HG03139 (cell line): ENCODE results near the gene PPP4R1.

ENCODE experiments used
- ATAC-seq: cut with Tn5 transposase; IDR thresholded peaks from one replicate; pipeline ENCODE4 v1.9.1; 2021; ENCODE audit not compliant: unreplicated experiment

PPP4R1 gene

DNA sequence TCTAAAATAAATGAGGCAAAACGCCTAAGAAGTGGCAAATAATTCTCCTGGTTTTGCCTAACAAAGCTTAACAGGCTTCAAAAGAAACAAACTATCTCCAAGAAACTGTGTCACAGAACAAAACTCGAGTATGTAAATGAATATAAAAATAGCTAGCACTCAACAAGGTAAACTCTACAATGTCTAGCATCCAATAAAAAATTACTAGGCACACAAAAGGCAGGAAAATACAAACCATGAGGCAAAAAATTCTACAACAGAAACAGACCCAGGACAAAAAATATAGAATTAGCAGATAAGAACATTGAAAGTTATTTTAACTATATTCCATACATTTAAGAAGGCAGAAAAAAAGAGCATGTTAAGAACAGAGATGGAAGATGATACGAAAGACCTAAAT, 16.8 kb downstream of the PPP4R1 start:
- ATAC-seq = no peak

DNA sequence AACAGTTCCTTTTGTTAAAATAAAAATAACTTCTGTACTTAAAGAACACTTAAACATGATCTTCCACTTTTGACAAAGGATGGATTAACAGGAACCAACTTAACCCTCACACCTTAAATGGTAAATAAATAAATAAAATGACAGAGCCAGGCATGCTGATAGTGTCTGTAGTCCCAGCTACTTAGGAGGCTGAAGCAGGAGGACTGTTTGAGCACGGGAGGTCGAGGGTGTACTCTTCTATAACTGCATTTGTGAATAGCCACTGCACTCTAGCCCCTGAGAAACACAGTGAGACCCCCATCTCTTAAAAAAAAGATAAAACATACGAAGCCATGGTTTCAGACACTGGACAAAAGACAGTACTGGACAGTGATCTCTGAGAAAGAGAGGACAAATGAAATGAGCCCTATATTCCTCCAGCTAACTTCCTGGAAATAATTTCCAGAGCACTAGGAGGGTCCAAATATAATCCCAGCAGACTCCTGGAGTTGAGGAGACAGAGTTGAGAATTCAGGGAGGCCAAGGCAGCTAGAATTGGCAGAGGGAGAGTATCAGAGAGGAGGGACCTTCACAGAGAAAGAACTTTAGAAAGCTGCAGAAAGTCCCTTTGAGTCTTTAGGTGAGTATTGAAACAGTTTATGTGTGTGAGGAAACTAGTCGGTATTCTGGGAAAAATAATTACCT, 17.4 kb downstream of the PPP4R1 start:
- no peak for ATAC-seq

DNA sequence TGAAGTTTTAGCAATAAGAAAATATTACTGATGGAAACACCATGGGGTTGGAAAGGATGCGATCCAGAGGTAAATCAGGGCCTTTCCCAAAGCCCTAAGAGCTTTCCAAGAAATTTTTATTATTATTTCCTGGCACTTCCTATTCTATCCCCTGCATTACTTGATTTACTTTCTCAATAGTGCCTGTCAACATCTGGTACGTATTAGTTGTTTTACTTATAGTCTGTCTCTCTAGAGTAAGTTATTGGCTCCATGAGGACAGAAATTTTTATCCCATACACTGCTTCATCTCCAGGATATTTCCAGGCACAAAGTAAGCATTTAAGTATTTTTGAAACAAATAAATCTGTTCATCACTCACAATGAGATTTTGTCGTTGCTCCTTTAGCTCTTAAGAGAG, 18.1 kb downstream of the PPP4R1 start:
- ATAC-seq = no peak

DNA sequence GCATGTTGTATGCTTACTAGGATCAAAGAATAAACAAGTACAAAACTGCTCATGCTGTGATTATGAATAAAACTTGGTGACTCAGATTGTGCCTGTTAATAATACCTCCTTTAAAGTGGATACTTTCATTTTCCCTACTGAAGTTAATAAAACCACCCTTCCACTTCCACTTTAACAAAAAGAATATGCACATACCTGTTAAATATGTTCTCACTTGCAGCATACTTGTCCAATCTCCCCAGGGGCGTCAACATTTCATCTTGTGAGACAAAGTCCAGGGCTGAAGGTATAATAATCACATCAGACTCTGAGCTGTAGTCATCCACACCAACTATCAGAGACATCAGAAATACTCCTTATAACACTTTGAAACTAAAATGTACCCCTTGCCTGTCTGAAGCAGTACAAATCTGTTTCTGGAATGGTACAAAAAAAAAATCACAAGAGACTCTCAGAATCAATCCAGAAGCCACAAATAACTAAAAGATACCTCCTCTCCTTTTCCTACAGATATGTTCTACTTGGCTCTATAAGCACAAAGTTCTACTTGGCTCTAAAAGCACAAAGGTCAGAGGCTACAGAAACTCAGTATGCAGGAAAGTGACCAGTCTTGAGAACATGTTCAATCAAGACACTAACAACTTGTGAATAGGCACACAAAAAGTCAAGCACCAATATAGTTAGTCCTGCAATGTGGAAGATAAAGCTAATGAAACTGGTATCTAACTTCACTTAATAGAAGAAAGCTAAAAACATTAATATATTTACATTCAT, 19.3 kb downstream of the PPP4R1 start:
- ATAC-seq = no peak

DNA sequence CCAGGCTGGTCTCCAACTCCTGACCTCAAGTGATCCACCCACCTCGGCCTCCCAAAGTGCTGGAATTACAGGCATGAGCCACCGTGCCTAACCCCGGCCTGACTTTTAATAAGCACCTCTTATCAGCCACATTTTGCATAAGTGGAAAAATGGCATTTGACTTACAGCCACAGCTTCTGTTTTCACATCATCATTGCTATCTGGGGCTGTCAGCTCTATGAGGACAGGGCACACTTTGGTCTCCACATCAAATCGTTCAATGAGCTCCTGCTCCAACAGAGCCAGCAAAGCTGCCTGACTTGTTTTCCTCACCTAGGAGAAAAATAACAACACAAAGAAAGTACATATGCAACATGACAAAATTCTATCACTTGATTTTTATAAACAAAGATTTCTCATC, 26.4 kb downstream of the PPP4R1 start:
- no peak for ATAC-seq

DNA sequence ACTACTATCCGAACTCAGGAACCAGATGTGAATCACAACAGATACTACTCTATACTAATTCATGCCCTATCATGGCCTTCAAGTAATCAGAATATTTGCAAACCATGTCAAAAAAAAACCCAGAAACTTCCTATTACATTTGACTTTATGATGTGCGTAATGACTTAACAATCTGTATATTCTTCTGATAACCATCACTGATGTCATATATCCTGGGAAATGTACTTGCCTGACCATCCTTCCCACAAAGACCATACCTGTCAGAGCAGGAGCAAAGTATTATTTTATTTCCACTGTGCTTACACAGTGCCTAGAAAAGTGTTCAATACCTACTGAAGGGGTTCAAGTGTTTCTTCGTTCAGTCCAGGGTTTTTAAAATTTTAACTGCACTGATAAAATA, 27.5 kb downstream of the PPP4R1 start:
- no peak for ATAC-seq

DNA sequence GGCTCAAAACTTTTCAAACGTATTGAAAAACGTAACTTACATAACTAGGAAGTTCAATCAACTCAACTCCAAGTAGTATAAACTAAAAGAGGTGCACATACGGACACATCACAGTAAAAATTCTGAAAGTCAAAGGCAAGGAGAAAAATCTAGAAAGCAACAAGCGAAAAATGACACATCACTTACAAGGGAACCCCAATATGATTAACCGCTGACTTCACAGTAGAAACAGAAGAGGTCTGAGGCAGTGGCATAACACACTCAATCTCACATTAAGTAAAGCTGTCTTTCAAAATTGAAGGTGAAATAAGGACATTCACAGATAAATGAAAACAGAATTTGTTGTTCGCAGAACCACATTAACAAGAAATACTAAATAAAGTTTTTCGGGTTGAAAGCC, 32.7 kb downstream of the PPP4R1 start:
- ATAC-seq = no peak

DNA sequence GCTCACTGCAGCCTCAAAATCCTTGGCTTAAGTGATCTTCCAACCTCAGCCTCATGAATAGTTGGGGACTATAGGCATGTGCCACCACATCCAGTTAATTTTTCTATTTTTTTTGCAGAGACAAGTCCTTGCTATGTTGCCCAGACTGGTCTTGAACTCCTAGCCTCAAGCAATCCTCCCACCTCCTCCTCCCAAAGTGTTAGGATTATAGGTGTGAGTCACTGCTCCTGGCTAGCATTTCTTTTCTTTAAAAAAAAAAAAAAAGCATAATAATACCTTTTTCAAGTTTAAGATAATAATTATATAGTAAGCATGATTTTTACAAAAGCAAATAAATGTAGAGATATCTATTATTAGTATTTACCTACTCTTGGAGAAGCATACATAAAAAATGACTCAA, 36.1 kb downstream of the PPP4R1 start:
- no peak for ATAC-seq

DNA sequence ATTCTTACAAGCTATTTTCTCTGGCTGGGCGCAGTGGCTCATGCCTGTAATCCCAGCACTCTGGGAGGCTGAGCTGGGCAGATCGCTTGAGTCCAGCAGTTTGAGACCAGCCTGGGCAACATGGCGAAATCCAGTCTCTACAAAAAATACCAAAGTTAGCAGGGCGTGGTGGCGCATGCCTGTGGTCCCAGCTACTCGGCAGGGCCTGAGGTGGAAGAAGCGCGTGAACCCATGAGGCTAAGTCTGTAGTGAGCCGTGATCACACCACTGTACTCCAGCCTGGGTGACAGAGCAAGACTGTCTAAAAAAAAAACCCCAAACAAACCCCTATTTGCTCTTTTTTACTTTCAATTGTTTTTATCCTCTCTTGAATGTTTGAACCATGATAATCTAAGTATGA, 37.0 kb downstream of the PPP4R1 start:
- no peak for ATAC-seq

DNA sequence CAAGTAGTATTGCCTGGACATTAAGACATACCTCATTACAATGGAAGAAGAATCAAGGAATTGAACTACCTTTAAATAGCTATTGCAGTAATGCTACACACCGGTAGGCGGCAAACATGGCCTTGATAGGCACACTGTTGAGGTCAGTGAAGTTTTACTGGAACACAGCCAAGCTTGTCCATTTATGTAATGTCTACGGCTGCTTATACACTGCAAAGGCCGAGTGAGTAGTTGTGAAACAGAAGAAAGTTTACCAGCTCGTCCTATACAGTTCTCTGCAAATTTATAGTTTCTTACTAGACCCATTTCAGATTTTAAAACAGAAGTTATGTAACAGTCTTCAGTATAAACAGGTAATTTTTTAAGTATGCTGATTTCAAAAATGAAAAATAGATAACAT, 38.8 kb downstream of the PPP4R1 start:
- no peak for ATAC-seq

DNA sequence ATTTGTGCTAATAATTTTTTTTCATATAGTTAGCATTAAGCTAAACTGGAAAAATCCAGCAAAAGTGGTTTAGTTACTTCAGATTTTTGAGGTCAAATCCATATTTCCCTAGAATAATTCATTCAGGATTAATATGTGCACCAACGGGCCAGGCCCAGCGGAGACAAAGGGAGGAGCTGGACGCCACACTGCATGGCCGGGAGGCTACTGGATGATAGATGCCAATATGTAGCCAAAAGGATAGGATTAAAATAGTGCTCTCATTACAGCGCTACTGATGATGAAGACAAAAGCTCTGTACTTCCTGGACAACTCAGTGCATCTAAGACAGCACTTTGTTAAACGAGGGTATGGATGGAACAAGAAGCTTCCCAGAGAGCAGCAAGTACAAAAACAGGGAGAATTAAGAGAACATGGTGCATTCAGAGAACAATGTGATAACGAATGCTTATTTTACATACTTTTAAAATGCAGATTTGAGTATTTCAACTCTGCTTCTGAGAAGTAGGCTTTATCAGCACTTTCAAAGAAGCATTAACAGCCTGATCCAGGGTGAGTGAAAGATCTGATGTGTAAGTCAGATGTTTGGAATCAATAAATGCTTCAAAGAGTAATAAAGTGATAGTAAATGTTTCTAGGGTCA, 39.8 kb downstream of the PPP4R1 start:
- ATAC-seq = no peak

DNA sequence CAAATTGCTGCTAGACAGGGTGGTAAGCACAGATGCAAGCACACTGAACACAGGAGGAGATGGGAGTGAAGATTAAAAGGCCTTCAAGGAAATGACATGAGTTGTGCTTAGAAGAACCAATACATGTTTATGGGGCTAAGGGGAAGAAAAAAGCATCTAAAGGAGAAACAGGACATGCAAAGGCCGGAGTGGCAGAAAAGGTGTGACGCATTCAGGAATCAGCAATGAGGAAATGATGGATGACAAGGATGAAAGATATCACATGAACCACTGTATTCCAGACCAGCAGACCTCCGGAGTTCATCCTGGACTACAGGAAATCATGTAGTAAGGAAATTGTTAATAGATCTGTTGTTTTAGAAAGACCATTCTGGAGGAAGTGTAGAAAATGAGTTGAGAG, 42.8 kb downstream of the PPP4R1 start:
- no peak for ATAC-seq

DNA sequence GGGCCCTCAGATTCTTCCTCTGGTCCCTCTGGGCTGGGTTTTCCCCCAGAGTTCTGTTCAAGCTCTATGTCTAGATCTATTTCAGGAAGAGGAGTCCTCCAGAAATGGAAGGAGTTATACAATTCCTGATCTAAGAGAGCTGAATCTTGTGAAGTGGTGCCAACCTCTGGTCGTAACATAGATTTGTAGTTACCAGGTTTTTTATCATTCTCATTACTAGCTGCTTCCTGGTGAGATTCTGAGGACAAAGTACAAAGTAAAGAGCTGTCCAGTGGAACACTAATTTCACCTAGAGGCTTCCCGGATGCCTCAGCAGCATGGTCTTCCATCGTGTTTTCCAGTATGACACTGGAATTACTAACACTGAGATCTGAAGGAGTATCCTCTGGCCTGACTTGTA, 44.1 kb downstream of the PPP4R1 start:
- ATAC-seq = no peak

DNA sequence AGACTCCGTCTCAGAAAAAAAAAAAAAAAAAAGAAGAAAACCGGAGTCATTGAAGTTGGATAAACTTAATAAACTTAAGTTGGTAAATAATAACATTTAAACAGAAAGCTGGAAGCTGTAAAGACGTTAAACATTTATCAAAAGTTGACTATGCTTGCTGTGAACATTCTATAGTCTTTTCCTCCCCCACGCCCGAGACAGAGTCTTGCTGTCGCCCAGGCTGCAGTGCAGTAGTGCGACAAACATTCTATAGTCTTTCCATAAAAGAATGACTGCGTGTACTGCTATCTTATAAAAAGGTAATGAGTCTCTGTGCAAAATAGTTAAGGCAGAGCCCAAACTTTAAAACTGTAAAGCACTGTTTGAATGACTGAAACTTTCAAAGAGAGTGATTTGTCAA, 45.2 kb downstream of the PPP4R1 start:
- no peak for ATAC-seq

DNA sequence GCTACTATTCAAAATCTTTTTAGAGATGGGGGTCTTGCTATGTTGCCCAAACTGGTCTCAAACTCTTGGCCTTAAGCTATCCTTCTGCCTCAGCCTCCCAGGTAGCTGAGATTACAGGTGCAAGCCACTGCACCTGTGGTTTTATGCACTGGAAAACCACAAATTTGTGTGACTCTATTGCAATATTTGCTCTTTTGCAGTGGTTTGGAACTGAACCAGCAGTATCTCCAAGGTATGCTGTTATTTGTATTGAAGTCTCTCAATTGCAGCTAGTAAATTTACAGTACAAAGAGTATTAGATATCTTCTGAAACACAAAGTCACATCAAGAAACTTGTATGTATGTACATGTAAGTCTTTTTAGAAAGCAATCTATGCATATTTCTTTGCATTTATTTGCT, 46.2 kb downstream of the PPP4R1 start:
- ATAC-seq = no peak

DNA sequence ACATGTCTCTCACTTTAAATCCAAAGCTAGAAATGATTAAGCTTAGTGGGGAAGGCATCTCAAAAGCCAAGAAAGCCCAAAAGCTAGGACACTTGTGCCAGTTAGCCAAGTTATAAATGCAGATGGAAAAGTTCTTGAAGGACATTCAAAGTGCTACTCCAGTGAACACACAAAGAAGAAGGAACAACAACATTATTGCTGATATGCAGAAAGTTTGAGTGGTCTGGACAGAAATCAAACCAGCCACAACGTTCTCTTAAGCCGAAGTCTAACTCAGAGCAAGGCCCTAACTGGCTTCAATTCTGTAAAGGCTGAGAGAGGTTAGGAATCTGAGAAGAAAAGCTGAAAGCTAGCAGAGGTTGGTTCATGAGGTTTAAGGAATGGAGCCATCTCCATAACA, 49.0 kb downstream of the PPP4R1 start:
- ATAC-seq = no peak

DNA sequence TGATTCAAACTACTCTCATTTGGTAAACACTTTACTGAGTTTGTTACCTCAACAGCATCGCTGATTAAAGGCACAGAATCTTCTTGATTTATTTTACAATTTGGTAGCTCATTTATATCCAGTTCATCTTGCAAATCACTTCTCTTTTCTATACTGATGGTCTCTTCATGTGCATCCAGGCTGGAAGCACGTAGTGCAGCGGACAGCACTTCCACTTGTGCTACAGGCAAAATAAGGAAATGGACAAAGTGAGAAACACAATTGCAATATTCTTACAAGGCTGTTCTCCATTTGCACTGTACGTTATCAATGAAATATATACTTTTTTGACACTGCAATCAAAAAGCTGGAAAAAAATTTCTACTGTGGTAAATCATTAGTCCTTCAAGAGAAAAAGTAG, 51.0 kb downstream of the PPP4R1 start:
- no peak for ATAC-seq

DNA sequence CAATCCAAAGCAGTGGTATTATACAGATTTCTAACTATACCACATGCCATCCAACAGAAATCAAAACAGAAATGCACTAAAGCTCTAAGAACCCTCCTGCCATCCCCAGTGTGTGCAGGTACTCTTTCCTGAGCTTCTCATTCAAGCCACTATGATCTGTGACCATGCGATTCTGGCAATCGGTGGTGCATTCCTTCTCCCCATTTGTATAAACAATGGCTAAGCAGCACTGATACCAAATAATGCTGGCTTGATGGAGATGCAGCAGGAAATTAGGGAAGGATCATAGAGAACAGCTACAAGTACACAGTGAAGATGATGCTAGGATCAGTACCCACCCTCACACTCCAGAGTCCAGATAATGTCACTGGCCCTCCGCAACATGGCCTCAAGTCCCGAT, 51.8 kb downstream of the PPP4R1 start:
- no peak for ATAC-seq

DNA sequence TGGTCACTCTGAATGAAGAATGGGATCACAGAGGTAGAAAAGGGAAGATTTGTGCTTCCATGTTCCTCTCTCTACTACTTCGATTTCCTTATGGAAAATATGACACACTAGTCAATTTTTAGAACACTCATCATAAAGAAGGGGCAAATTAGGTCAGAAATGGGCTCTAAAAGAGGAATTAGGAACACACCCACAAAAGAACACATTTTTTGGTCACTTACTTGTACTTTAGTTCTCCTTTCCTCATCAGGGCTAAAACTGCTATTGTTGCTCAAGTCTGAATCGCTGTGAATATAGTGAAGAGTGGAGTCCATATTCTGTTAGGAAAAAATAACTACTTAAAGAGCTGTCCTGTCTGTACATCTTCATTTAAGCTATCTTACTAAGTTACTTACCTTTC, 52.6 kb downstream of the PPP4R1 start:
- no peak for ATAC-seq

DNA sequence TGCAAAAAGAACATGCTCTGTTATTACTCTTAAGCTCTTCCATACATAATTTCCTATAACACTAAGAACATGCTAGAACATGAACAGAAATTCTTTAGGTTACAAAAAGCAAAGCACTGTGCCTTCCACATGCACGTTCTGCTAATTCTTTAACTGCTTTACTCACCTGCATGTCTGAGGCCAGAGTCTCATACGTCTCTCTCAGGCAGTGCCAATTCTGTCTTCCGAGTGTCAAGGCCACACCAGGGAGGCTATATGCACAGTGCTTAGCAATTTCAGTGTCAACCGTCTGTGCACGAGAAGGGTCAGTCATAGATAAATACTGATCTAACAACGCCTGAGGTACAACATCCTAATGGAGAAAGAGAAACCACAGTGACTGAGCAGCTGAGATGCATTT, 55.1 kb downstream of the PPP4R1 start:
- ATAC-seq = no peak

DNA sequence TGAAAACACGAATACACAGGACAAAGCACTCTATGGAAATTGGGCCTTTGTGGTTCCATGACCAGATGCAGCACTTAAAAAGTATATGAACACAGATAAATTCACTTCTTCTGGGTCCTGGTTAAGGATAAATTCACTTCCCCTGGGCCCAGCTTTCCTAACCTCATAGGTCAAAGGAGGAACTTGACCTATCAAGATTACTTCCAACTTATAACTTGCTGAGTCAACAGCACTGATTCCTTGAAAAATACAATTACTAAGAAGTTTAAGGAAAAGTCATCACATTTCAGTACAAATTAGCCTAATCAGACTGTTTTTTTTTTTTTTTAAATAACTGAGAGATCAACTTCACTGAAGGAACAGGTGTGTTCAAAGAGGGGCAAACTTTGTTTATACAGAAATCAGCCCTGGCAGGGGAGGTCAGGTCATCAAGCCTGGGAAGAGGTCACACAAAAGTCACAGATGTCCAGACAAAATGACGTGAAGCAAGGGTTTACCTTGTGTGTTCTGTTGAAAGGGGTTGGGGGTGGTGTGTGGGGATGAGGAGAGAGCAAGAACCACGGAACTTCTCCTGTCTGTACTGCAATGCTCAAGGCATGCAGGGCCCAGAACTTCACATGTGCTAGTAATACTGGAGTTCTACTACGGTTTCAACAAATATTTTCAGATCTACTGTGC, 55.8 kb downstream of the PPP4R1 start:
- ATAC-seq = no peak
